ENCODE results near the gene CEACAM20.

DNA sequence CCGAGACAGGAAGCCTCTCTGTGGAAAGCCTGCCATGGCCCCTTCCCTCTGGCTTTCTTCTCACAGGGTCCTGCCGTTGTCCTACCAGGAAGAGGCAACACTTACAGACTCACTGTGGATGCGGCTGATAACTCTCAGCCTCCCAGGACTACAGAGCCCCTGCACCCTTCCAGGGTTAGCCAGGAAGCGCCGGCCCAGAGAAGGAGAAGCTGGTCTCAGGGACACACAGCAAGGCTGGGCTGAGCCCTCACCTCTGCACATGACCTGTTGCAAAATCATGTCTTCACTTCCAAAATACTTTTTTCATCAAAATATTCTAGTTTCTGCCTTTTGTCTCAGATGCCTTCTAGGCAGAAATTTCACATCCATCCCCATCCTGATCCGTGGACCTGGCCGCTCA is 1.9 kb downstream of the CEACAM20 start:
- TF ChIP-seq POLR2A (IDR thresholded peaks at IDR 0.05; ENCODE audit: low read length) (no peak), GATA1 (IDR thresholded peaks at IDR 0.05; ENCODE audit: low read depth, low read length) (no peak)

Data from erythroblast (primary cell).